ENCODE measurements around the gene ZNF350.
A peak's percentile ranks its signal among the peaks of the same experiment; 100 is the strongest.
"Not testable (repeated sequence)": the region's sequence is repeated elsewhere in the genome, so short reads cannot be mapped to it uniquely, and the experiment has no call there.

The ZNF350 gene
- total RNA-seq = 24.6 reads per million, percentile 51 among the genes with 10 or more reads in this experiment

DNA sequence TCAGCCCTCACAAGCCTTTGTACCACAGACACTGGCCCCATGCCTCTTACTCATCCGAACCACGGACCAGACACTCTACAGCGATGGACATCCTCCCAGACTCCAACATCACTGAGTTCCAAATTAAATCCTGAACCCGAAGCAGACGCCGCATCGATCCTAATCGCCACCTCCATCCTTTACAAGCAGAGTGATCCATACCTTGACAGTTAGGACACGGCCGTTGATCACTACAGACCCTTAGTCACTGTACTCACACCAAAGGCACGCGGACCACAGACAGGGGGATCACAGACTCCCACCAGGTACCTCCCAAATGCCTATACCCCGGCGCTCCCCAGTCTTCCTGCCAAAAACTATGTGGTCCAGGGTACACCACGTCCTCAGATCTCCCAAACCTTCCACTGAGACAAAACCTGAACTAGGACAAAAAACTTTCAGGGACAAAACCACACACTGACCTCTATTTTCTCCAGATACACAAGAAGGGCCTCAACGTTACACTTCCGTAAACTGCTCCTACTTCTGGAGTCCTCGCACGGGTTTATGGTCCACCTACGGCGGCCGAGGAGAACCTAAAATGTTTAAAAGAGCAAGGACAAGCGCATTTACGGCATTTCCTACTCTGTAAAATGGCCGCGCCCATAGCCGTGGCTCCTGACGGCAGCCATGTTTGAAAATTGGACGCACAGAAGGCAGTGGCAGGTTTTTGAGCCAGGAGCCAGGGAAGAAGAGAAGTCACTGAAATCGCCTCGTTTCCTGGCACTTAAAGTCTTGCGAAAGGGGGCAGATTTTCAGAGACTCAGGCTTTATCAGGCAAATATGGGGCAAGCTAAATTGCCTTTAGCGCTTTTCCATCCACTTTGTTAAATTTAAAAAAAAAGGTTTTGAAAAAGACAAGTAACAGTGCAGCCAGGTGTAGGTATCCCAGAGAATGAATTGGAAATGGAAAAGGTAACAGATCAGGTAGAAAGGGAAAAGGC lies at the start of gene ZNF350:
TSS of gene ZNF350 (minus strand) at position 532 of the 983 bp plus-strand sequence. CDS start 12,480 bp downstream, outside the sequence.
- DNase-seq = peak; percentile 90

GRCh38 chr19:52034051-52034728 lies 47.5 kb upstream of the ZNF350 start:
- DNase-seq = no peak

DNA sequence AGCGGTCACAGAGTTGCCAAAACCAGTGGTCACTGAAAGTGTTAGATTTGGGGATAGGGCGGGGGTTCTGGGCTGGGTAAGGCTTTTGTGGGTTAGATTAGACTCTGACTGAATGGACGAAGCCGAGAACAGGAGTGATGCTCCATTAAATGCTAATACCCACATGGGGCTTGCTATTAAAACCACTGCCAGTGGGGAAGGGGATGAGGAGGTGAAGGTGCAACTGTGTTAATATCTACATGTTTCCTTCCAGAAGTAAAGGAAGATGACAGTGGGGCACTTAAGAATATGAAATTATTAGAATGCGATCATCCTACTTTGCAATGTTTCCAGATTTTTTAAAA lies 42.1 kb upstream of the ZNF350 start:
- DNase-seq = no peak

GRCh38 chr19:52028027-52028779 lies 41.6 kb upstream of the ZNF350 start, which contains the start of gene ZNF614:
Gene ZNF614, minus strand, starts transcription at chr19:52028379. Its CDS starts 2,634 bp downstream, at chr19:52025745.
- DNase-seq = peak; percentile 72

- not testable (repeated sequence) for DNase-seq
Measured at GRCh38 chr19:52026255-52026990, 39.8 kb upstream of the ZNF350 start.

GRCh38 chr19:52024478-52024877 lies 37.8 kb upstream of the ZNF350 start:
- not testable (repeated sequence) for DNase-seq

DNA sequence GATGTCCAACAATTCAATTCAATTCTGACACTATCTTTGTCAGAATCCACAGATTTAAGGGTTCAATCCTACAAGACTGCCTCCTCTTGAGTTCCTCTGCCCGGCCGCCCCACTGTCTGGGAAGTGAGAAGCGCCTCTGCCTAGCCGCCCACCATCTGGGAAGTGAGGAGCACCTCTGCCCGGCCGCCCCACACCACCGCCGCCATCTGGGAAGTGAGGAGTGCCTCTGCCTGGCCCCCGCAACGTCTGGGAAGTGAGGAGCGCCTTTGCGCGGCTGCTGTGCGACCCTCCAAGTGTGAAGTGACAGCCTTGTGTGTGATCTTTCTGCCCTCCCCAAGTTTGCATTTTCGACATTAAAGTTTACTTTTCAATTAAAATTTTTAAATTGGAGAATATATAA lies 35.6 kb upstream of the ZNF350 start:
- DNase-seq = no peak

GRCh38 chr19:52020506-52020905 lies 33.9 kb upstream of the ZNF350 start:
- DNase-seq = no peak

DNA sequence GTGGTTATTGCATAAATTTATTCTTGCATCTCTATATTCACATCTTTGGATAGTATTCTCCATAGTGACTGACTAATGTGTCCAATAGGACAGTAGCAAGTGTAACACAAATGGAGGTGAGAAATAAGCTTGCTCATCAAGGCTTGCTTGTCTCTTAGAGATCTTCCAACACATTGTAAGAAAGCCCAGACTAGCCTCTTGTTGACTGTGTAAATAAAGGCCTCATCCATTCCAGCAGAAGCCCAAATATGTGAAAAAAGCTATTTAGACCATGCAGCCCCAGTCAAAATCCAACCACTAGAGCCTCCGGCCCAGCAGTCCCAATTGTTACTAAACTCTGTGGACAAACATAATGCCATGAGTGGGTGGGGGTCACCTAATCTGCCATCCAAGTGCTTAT lies 24.0 kb upstream of the ZNF350 start:
- DNase-seq = no peak

DNA sequence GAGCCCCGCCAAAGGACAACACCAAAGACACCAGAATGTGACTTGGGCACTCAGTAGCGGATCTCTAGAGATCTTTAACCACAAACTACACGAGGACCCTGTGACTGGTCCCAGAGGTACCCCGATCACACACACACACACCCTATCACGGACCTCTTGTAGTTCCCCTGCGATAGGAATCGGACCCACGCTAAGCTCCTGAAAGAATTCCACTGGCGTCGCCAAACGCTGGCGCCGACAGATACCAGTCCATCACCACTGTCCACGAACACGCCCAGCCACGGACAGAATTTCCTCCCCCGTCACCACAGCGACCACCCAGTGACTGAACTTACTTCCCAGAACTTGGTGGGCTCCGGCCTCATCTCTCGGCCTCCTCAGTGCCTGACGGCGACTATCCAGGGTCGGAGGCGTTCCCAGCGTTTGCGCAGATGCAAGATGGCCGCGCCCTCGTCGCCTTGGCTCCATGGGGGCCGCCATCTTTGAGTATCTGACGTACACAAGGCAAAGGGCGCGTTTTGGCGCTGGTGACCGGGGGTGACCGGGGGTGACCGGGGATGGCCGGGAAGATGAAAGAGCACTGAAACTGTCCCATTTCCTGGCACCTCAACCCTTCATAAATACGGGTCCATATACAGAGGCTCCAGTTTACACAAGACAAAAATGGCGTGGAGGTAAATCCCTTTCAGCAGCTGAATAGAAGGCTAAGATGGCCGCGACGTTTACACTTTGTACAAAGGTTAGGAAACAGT lies 21.3 kb upstream of the ZNF350 start, which contains the start of gene ZNF615:
TSS of gene ZNF615 (minus strand) at position 406 of the 752 bp plus-strand sequence. CDS start 4,500 bp downstream, outside the sequence.
- DNase-seq = peak; percentile 82

DNA sequence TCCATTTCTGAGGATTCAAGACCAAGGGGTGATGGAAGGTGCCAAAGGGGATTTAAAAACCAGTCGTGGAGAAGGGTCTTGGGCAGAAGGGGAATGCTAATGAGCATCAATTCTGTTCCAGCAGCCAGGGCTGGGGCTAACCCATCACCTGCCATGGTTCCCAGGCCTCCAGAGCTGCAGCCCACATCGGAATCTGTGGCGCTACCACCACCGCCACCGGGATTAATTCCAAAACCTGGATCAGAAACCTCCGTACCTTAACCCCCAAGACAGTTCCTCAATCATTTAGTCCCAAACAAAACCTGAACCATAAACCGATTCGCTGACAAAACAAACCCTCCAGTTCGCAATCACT lies 20.8 kb upstream of the ZNF350 start:
- DNase-seq = no peak

DNA sequence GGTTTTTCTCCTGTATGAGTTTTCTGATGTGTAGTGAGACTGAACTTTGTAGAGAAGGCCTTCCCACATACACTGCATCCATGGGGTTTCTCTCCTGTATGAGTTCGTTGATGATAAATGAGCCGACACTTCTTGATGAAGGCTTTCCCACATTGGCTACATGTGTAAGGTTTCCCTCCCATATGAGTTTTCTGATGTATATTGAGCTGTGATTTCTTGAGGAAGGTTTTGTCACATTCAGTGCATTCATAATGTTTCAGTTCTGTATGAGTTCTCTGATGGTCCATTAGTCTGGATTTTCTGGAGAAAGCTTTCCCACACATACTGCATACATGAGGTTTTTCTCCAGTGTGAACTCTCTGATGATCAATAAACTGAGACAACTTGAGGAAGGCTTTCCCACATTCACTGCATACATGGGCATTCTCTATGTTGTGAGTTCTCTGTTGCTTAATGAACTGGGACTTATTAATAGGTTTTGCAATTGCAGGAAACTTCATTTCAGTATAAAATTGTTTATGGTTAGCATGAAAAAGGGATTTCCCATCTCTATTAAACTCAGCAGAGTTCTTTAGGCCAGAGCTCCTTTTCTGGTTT lies 7.5 kb upstream of the ZNF350 start:
- DNase-seq = no peak

DNA sequence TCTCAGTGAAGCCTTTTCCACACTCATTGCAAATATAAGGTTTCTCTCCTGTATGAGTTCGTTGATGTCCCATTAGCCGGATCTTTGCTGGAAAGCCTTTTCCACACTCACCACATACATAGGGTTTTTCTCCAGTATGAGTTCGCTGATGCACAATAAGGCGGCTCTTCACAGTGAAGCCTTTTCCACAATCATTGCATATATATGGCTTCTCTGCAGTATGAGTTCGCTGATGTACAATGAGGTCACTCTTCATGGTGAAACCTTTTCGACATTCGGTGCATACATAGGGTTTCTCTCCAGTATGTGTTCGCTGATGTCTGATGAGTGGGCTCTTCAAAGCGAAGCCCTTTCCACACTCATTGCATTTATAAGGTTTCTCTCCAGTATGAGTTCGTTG lies 6.8 kb upstream of the ZNF350 start:
- DNase-seq = no peak

- no peak for DNase-seq
Measured at GRCh38 chr19:51983361-51983760, 3.3 kb downstream of the ZNF350 start.

DNA sequence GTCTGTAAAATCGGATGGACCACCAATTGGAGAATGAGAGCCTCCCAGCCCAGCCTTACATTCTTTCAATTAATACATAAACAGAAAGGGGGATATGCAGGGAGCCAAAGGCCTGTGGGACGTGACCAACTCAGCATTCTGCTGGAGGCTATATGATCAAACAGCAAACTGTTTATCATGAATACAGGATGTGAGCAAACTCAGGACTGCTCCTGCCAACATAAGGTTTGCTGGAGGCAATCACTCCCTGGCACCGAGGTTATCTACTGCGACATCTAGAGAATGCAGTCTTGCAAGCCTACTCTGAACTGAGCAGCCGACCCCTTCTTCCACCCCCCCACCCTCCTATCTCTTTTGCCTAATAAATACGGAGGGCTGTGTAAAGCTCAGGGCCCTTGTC lies 5.7 kb downstream of the ZNF350 start:
- DNase-seq = not testable (repeated sequence)

DNA sequence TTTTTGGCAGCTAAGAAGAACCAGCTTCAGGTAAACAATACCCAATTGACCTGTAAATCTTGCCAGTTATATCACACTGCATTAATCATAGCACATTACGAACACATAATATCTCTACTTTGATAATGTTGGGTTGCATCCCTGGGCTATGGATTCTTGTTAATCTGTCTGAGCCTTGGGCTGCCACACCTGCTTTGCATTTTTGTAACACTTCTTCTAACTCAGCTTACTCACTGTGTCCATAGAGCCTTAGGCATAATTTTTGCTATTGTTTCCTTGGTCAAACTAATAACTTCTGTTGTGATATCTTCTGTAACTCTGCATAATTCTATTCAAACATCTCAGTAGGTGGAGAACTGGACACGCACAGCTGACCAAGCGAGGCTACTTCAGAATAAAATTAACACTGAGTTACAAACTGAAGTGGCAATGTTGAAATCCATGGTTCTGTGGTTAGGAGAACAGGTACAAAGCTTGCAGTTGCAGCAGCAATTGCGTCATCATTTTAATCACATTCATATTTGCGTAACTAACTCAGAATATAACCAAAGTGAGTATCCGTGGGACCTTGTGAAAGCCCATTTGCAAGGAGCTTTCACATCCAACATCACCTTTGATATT lies 6.4 kb downstream of the ZNF350 start:
- no peak for DNase-seq

DNA sequence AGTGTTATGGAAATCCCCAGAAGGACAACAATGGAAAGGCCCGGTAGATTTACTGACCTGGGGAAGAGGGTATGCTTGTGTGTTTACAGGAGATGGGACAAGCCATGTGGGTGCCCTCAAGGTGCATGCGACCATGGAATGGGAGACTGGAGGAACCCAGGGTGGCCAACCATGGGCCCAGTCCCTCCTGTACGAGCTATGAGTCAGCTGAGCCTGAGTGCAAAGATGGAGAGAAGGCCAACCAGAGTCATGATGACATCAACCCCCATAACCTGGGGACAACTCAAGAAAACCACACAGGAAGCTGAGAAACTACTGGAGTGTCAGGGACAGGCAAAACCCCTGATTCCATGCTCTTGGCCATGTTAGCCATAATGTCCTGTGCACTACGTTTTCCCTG lies 7.8 kb downstream of the ZNF350 start:
- no peak for DNase-seq

DNA sequence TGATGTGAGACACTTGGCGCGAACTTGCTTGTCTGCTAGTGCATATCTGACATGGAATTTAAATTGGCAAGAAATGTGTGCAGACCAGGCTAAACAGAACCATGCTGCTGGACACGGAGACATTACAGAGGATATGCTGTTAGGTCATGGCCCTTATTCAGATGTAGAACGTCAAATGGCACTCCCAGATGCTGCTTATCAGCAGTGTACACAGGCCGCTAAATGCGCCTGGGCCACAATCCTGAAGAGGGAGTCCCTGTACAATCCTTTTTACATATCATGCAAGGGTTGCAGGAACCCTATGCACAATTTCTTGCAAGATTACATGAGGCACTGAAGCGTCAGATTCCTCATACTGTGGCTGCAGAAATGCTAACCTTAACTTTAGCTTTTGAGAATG lies 9.3 kb downstream of the ZNF350 start:
- DNase-seq = no peak

DNA sequence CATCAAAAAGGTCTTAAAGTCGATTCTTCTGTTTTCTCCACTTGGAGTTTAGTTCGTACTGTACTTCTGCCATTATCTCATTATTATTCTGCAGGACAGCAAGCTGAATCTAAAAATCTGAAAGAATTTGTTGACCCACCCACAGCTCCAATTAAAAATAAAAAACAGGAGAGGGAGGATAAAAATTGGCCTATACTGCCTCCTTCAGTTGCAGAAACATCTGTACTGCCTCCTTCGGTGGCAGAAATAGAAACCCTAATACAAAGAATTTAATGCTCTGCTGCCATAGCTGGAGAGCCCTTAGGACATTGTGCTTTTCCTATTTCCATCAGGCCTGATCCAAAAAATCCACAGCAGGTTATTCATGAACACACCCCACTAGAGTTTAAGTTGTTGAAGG lies 9.8 kb downstream of the ZNF350 start:
- no peak for DNase-seq

GRCh38 chr19:51975787-51976186 lies 10.9 kb downstream of the ZNF350 start:
- DNase-seq = not testable (repeated sequence)

GRCh38 chr19:51971624-51972023 lies 15.0 kb downstream of the ZNF350 start:
- no peak for DNase-seq

Data from effector CD4-positive, alpha-beta T cell (primary cell).